GM12878 (cell line): ENCODE measurements around the gene LILRB1.
"Not testable (repeated sequence)": the region's sequence is repeated elsewhere in the genome, so short reads cannot be mapped to it uniquely, and the experiment has no call there.

Experiments
- CTCF ChIP-seq, 3 experiments: IDR thresholded peaks in 2 of 3; conservative IDR thresholded peaks in 1 of 3; 2 replicates each; pipeline ENCODE4 v1.5.1; 2011; ENCODE audit warnings: low read depth in 3 of 3, low read length in 3 of 3, mild to moderate bottlenecking in 3 of 3, control low read depth in 2 of 3, moderate library complexity in 2 of 3, inconsistent platforms in 1 of 3, mixed read lengths in 1 of 3; ENCODE audit not compliant: control insufficient read depth in 2 of 3, insufficient read depth in 1 of 3; ENCODE audit errors: extremely low read depth in 1 of 3
- EZH2 ChIP-seq: IDR thresholded peaks from 2 replicates; pipeline ENCODE4 v1.6.1; 2012; ENCODE audit warnings: low read depth, mild to moderate bottlenecking, control low read depth, inconsistent platforms, low read length, borderline replicate concordance; ENCODE audit not compliant: control insufficient read depth
- NFYB ChIP-seq: IDR thresholded peaks from 2 replicates; pipeline ENCODE4 v1.6.1; 2011; ENCODE audit warnings: low read depth, mild to moderate bottlenecking, low read length, improper control_type of control experiment, moderate library complexity; ENCODE audit not compliant: insufficient read depth

GRCh38 chr19:54681596-54681995, 51.3 kb downstream of the LILRB1 start:
- TF ChIP-seq EZH2; CTCF (IDR thresholded peaks at IDR 0.05 in 2 of 3, conservative IDR thresholded peaks at IDR 0.05 in 1 of 3; ENCODE audit: control insufficient read depth in 2 of 3, extremely low read depth in 1 of 3, insufficient read depth in 1 of 3, low read depth in 3 of 3, low read length in 3 of 3); NFYB: not testable (repeated sequence)
